Nephron progenitor cell (in vitro differentiated cells): Measurements from ENCODE around the gene SHQ1.
"Not testable (repeated sequence)": the region's sequence is repeated elsewhere in the genome, so short reads cannot be mapped to it uniquely, and the experiment has no call there.

Source experiments
- DNase-seq: peaks from one replicate; pipeline ENCODE4 v3.0.0; 2021
- H3K27ac Mint-ChIP-seq: 2 replicates; pipeline ENCODE4 v1.8.0; 2021; ENCODE audit warnings: mild to moderate bottlenecking, moderate library complexity, mixed read lengths
- H3K27me3 Mint-ChIP-seq: 2 replicates; pipeline ENCODE4 v1.8.0; 2021; ENCODE audit warnings: mild to moderate bottlenecking, low read depth, mixed read lengths; ENCODE audit not compliant: poor library complexity
- H3K36me3 Mint-ChIP-seq: 2 replicates; pipeline ENCODE4 v1.8.0; 2021; ENCODE audit warnings: low read depth, mixed read lengths
- H3K4me1 Mint-ChIP-seq: 2 replicates; pipeline ENCODE4 v1.8.0; 2021; ENCODE audit warnings: mixed read lengths
- H3K4me3 Mint-ChIP-seq: 2 replicates; pipeline ENCODE4 v1.8.0; 2021; ENCODE audit warnings: mild to moderate bottlenecking, moderate library complexity, mixed read lengths
- H3K9me3 Mint-ChIP-seq: 2 replicates; pipeline ENCODE4 v1.8.0; 2021; ENCODE audit warnings: mild to moderate bottlenecking, moderate library complexity, mixed read lengths
- TF ChIP-seq, protein P1 (sequence below): fragments of 200-600 bp; sonication (generic); IDR thresholded peaks from 2 replicates; pipeline ENCODE4 v1.5.0; 2021; ENCODE audit warnings: antibody characterized with exemption

SHQ1 gene

DNA sequence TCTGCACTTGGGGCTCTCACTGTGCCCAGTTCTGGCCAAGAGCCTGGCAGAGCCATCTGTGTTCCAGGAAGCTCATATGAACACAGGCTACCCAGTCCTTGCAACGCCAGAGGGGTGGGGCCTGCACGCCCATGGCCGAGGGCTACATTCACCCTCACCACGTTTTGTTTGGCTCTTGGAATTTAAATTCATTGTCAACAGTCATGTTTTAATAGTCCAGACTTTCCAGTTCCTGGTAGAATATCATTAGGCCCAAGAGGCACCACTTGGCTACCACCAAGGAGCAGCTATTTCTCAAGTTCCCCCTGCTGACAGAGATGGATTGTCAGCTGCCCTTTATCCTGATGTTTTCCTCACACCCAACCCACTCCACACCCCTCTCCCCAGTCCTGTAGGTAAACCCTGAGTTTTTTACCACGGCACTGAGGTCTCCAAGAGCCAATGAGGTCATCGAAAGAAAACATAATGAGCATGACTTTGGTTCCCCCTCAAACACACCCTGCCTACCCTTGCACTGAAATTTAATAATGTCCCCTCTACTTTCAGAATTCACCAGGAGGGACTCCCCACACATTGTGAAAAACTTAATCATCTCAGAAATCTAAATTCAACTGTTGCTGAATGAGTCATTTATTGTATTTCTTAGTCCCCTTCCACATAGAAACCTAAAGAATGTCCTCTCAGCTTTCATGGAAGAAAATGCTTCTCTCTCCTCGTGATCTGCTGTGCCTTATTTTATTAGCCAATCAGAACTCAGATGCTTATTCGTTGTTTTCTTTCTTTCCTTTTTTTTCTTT lies 125.1 kb downstream of the SHQ1 start:
- peak overlapping the region; percentile 3 for H3K27ac Mint-ChIP-seq
- H3K27me3 Mint-ChIP-seq: peaks cover 11% of the 10 kb centered on the region
- no peaks in the 10 kb centered on the region for H3K36me3 Mint-ChIP-seq
- TF ChIP-seq, protein P1, sequence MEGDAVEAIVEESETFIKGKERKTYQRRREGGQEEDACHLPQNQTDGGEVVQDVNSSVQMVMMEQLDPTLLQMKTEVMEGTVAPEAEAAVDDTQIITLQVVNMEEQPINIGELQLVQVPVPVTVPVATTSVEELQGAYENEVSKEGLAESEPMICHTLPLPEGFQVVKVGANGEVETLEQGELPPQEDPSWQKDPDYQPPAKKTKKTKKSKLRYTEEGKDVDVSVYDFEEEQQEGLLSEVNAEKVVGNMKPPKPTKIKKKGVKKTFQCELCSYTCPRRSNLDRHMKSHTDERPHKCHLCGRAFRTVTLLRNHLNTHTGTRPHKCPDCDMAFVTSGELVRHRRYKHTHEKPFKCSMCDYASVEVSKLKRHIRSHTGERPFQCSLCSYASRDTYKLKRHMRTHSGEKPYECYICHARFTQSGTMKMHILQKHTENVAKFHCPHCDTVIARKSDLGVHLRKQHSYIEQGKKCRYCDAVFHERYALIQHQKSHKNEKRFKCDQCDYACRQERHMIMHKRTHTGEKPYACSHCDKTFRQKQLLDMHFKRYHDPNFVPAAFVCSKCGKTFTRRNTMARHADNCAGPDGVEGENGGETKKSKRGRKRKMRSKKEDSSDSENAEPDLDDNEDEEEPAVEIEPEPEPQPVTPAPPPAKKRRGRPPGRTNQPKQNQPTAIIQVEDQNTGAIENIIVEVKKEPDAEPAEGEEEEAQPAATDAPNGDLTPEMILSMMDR: no peak
- no peak overlapping the region for H3K4me3 Mint-ChIP-seq
- DNase-seq: no peak
- H3K9me3 Mint-ChIP-seq: peaks cover 3% of the 10 kb centered on the region
- H3K4me1 Mint-ChIP-seq: peaks cover 50% of the 10 kb centered on the region

DNA sequence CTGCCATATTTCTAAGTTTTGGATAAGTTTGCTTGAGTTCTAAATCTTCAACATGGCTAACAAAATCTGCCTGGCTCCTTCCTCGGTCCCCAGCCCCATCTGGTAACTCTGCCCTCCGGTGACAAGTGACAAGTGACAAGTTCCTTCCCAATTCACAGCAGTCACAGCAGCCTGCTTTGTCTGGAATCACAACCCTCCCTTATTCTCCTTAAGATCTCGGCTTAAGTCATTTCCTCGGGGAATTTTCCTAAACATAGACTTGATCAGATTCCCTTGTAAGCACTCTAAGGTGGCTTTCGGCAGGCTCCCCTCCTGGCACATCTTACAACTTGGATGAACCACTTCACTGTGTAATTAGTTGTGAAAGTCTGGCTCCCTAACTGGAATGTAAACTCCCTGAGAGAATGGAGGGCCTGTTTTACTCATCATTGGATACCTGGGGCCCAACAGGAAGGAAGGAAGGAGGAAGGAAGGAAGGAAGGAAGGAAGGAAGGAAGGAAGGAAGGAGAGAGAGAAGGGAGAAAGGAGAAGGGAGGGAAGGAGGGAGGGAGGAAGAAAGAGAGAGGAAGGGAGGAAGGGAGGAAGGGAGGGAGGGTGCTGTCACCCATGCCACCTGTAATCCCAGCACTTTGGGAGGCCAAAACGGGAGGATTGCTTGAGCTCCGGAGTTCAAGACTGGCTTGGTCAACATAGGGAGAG lies 126.4 kb downstream of the SHQ1 start:
- H3K4me3 Mint-ChIP-seq: no peak overlapping the region
- H3K27ac Mint-ChIP-seq: peak overlapping the region; percentile 44
- H3K4me1 Mint-ChIP-seq: peaks cover 39% of the 10 kb centered on the region
- TF ChIP-seq, protein P1: no peak
- peaks cover 8% of the 10 kb centered on the region for H3K9me3 Mint-ChIP-seq
- no peak for DNase-seq
- no peaks in the 10 kb centered on the region for H3K36me3 Mint-ChIP-seq
- peaks cover 11% of the 10 kb centered on the region for H3K27me3 Mint-ChIP-seq

DNA sequence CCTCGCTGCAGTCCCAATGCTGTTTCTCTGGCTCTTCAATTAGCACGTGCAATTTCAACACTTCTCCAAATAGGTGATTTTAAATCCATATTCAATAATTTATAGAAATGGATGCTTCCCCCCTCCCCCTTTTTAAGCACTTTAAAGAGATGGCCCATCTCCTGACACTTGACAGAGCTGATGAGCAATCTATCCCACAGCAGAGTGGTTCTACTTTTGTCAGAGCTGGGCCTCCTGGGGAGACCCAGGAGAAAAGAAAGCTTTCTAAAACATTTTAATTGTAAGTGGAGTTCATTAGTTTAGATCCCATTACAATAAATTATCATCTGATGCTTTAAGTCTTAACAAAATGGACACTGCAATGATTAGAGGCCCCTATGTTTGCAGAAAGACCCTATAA lies 127.7 kb downstream of the SHQ1 start:
- Mint-ChIP-seq H3K4me1 (peaks cover 39% of the 10 kb centered on the region), H3K36me3 (no peaks in the 10 kb centered on the region), H3K27me3 (peaks cover 7% of the 10 kb centered on the region), H3K9me3 (peaks cover 21% of the 10 kb centered on the region), H3K27ac (no peak overlapping the region), H3K4me3 (no peak overlapping the region)
- no peak for DNase-seq
- TF ChIP-seq, protein P1: no peak

DNA sequence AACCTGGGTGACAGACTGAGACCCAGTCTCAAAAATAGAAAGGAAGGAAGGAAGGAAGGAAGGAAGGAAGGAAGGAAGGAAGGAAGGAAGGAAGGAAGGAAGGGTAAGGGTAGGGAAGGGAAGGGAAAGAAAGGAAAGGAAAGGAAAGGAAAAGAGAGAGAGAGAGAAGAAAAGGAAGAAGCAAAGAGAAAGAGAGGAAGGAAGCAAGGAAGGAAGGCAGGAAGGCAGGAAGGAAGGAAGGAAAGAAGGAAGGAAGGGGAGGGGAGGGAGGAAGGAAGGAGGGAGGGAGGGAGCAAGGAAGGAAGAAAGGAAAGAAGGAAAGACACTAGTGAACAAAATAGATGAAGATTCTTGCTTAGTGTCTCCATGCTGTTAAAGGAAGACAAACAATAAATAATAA lies 129.1 kb downstream of the SHQ1 start:
- Mint-ChIP-seq H3K27ac (no peak overlapping the region), H3K4me1 (peaks cover 39% of the 10 kb centered on the region), H3K4me3 (no peak overlapping the region), H3K9me3 (peaks cover 30% of the 10 kb centered on the region), H3K36me3 (peaks cover 7% of the 10 kb centered on the region), H3K27me3 (peaks cover 7% of the 10 kb centered on the region)
- TF ChIP-seq, protein P1: no peak
- no peak for DNase-seq

DNA sequence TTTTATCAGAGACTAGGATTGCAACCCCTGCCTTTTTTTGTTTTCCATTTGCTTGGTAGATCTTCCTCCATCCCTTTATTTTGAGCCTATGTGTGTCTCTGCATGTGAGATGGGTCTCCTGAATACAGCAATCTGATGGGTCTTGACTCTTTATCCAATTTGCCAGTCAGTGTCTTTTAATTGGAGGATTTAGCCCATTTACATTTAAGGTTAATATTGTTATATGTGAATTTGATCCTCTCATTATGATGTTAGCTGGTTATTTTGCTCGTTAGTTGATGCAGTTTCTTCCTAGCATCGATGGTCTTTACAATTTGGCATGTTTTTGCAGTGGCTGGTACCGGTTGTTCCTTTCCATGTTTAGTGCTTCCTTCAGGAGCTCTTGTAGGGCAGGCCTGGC lies 134.1 kb downstream of the SHQ1 start:
- not testable (repeated sequence) for DNase-seq, H3K27me3 Mint-ChIP-seq, H3K27ac Mint-ChIP-seq, H3K36me3 Mint-ChIP-seq, H3K4me1 Mint-ChIP-seq, H3K4me3 Mint-ChIP-seq
- H3K9me3 Mint-ChIP-seq: peaks cover 59% of the 10 kb centered on the region

DNA sequence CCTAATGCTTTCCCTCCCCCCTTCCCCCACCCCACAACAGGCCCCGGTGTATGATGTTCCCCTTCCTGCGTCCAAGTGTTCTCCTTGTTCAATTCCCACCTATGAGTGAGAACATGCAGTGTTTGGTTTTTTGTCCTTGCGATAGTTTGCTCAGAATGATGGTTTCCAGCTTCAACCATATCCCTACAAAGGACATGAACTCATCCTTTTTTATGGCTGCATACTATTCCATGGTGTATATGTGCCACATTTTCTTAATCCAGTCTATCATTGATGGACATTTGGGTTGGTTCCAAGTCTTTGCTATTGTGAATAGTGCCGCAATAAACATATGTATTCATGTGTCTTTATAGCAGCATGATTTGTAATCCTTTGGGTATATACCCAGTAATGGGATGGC lies 137.8 kb downstream of the SHQ1 start:
- not testable (repeated sequence) for H3K27ac Mint-ChIP-seq, H3K27me3 Mint-ChIP-seq, H3K4me3 Mint-ChIP-seq, DNase-seq, H3K4me1 Mint-ChIP-seq, H3K36me3 Mint-ChIP-seq
- peaks cover 44% of the 10 kb centered on the region for H3K9me3 Mint-ChIP-seq
